Prostate gland (tissue), 2 donors: ENCODE results near the gene KIF5C.

Experiments used
- POLR2A ChIP-seq: fragments of 450-650 bp; IDR thresholded peaks from one replicate; pipeline ENCODE4 v1.6.1; 2016; ENCODE audit warnings: antibody characterized with exemption, mild to moderate bottlenecking
- TF ChIP-seq, protein P1 (sequence below), 4 experiments: fragments of 200-600 bp in 2 of 4; fragments of 450-650 bp in 2 of 4; sonication (generic) in 2 of 4; IDR thresholded peaks; 1 replicate in 3 of 4; 2 replicates in 1 of 4; pipeline ENCODE4 v1.5.1; 2016 to 2019; ENCODE audit warnings: antibody characterized with exemption in 4 of 4, mild to moderate bottlenecking in 2 of 4, moderate library complexity in 2 of 4

DNA sequence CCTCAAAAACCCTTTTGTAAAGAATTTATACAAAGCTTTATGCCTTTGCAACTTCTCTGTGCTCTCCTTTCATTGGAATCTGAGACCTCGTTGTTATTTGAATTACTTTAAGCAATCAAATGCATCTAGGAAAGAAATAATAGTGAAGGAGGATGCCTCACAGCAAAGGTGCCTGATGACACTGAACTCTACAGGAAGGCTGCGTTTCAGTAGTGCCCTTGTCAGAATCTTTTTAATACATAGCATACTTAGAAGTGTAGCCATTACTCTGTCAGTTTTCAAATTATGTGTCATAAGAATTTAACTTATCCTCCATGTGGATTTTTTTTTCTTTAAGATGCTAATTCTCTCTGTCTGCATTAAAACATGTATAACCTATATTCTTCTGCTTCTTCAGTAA is 153.9 kb downstream of the KIF5C start:
- TF ChIP-seq, protein P1, sequence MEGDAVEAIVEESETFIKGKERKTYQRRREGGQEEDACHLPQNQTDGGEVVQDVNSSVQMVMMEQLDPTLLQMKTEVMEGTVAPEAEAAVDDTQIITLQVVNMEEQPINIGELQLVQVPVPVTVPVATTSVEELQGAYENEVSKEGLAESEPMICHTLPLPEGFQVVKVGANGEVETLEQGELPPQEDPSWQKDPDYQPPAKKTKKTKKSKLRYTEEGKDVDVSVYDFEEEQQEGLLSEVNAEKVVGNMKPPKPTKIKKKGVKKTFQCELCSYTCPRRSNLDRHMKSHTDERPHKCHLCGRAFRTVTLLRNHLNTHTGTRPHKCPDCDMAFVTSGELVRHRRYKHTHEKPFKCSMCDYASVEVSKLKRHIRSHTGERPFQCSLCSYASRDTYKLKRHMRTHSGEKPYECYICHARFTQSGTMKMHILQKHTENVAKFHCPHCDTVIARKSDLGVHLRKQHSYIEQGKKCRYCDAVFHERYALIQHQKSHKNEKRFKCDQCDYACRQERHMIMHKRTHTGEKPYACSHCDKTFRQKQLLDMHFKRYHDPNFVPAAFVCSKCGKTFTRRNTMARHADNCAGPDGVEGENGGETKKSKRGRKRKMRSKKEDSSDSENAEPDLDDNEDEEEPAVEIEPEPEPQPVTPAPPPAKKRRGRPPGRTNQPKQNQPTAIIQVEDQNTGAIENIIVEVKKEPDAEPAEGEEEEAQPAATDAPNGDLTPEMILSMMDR (IDR thresholded peaks at IDR 0.05), result no peak
- no peak for TF ChIP-seq POLR2A
